Peyer's patch (tissue), 4 donors: ENCODE measurements around the gene POLA1. TPM values are rescaled to one million over a fixed set of nuclear protein-coding genes. Genes with fewer than 3 reads are reported as not detected.

Experiments
- DNase-seq, 3 donors: peaks; one replicate each; pipeline ENCODE4 v3.0.0-alpha.2; 2017 to 2019
- H3K27ac ChIP-seq, 4 donors: fragments of 200-600 bp; sonication (generic); one replicate each; pipeline ENCODE4 v1.5.1; 2016 to 2019
- H3K27me3 ChIP-seq, 2 donors: fragments of 200-600 bp; sonication (generic); one replicate each; pipeline ENCODE4 v1.5.1; 2019
- H3K36me3 ChIP-seq, 3 donors: fragments of 200-600 bp; sonication (generic); one replicate each; pipeline ENCODE4 v1.5.1; 2016 to 2019
- H3K4me1 ChIP-seq, 4 donors: fragments of 200-600 bp; sonication (generic); one replicate each; pipeline ENCODE4 v1.5.1; 2016 to 2019
- H3K4me3 ChIP-seq, 4 donors: fragments of 200-600 bp; sonication (generic); 1 replicate in 3 of 4; 2 replicates in 1 of 4; pipeline ENCODE4 v1.5.1; 2016 to 2019; ENCODE audit warnings: mild to moderate bottlenecking in 1 of 4
- H3K9me3 ChIP-seq, 4 donors: fragments of 200-600 bp; sonication (generic); one replicate each; pipeline ENCODE4 v1.5.1; 2016 to 2019; ENCODE audit warnings: mild to moderate bottlenecking in 1 of 4
- CTCF ChIP-seq, 6 experiments: fragments of 450-650 bp in 4 of 6; fragments of 200-600 bp in 2 of 6; sonication (generic) in 1 of 6; IDR thresholded peaks; one replicate each; pipeline ENCODE4 v1.5.1; 2017 to 2019; ENCODE audit warnings: antibody characterized with exemption in 6 of 6, mild to moderate bottlenecking in 3 of 6, moderate library complexity in 1 of 6
- POLR2A ChIP-seq, 2 donors: fragments of 450-650 bp; IDR thresholded peaks; one replicate each; pipeline ENCODE4 v1.5.1; 2017; ENCODE audit warnings: antibody characterized with exemption in 2 of 2, mild to moderate bottlenecking in 2 of 2, moderate library complexity in 2 of 2
- total RNA-seq, 4 donors: library from RNA; depleted of rRNA; stranded (reverse); fragments of >200 nt; gene quantifications; one replicate each; pipeline ENCODE4 v1.1.0, GENCODE V29; 2016

Gene POLA1
- total RNA-seq, 4 donors from 2014 or later = 5.3 to 51.2 (median 9.5) TPM

GRCh38 chrX:24732766-24733500 lies 39.2 kb downstream of the POLA1 start:
- Histone ChIP-seq H3K36me3 (no peaks in the 10 kb centered on the region), H3K9me3 (no peaks in the 10 kb centered on the region), H3K4me3 (no peak overlapping the region), H3K4me1 (no peaks in the 10 kb centered on the region), H3K27ac (no peak overlapping the region), H3K27me3 (no peaks in the 10 kb centered on the region)
- DNase-seq = no peak
- TF ChIP-seq POLR2A (IDR thresholded peaks at IDR 0.05) = no peak
- TF ChIP-seq CTCF (IDR thresholded peaks at IDR 0.05) = no peak

- Histone ChIP-seq H3K9me3 (no peaks in the 10 kb centered on the region), H3K36me3 (no peaks in the 10 kb centered on the region), H3K27ac (no peak overlapping the region), H3K4me3 (no peak overlapping the region), H3K27me3 (no peaks in the 10 kb centered on the region), H3K4me1 (no peaks in the 10 kb centered on the region)
- no peak for TF ChIP-seq CTCF (IDR thresholded peaks at IDR 0.05)
- no peak for TF ChIP-seq POLR2A (IDR thresholded peaks at IDR 0.05)
- DNase-seq = no peak
Observed at GRCh38 chrX:24741330-24741729, 47.6 kb downstream of the POLA1 start.

GRCh38 chrX:24748196-24748595 lies 54.5 kb downstream of the POLA1 start:
- no peaks in the 10 kb centered on the region for H3K9me3 ChIP-seq
- H3K4me3 ChIP-seq = no peak overlapping the region
- no peak for DNase-seq
- TF ChIP-seq CTCF (IDR thresholded peaks at IDR 0.05) (no peak), POLR2A (IDR thresholded peaks at IDR 0.05) (no peak)
- no peaks in the 10 kb centered on the region for H3K4me1 ChIP-seq
- peaks cover 0 to 5% (median 0%) of the 10 kb centered on the region in 3 donors for H3K36me3 ChIP-seq
- no peak overlapping the region for H3K27ac ChIP-seq
- H3K27me3 ChIP-seq = no peaks in the 10 kb centered on the region

- Histone ChIP-seq H3K9me3 (no peaks in the 10 kb centered on the region), H3K4me1 (no peaks in the 10 kb centered on the region), H3K36me3 (no peaks in the 10 kb centered on the region), H3K4me3 (no peak overlapping the region), H3K27ac (no peak overlapping the region), H3K27me3 (no peaks in the 10 kb centered on the region)
- no peak for DNase-seq
- TF ChIP-seq CTCF (IDR thresholded peaks at IDR 0.05) (no peak), POLR2A (IDR thresholded peaks at IDR 0.05) (no peak)
Observed at GRCh38 chrX:24759786-24760185, 66.1 kb downstream of the POLA1 start.

GRCh38 chrX:24760363-24761000 lies 66.8 kb downstream of the POLA1 start:
- no peak overlapping the region for H3K27ac ChIP-seq
- H3K4me3 ChIP-seq = no peak overlapping the region
- no peaks in the 10 kb centered on the region for H3K27me3 ChIP-seq
- H3K9me3 ChIP-seq = no peaks in the 10 kb centered on the region
- H3K36me3 ChIP-seq = no peaks in the 10 kb centered on the region
- TF ChIP-seq POLR2A (IDR thresholded peaks at IDR 0.05) (no peak), CTCF (IDR thresholded peaks at IDR 0.05) (no peak)
- no peak for DNase-seq
- no peaks in the 10 kb centered on the region for H3K4me1 ChIP-seq
